ENCODE data around the gene ZDHHC24.

ZDHHC24 gene

GRCh38 chr11:66554602-66555001 is 8.8 kb upstream of the ZDHHC24 start:
- no peak for DNase-seq (ENCODE audit: low read depth, low spot score)
- in situ Hi-C loops (cut with HindIII; ENCODE audit: low sequenced_read_pairs), result no loop called here
- no peak overlapping the region for H3K4me3 ChIP-seq (ENCODE audit: low read depth, low read length)
- TF ChIP-seq CTCF (IDR thresholded peaks at IDR 0.05; ENCODE audit: low read depth, low read length), result no peak

GRCh38 chr11:66550887-66551286 is 5.0 kb upstream of the ZDHHC24 start:
- no peak overlapping the region for H3K4me3 ChIP-seq (ENCODE audit: low read depth, low read length)
- no peak for TF ChIP-seq CTCF (IDR thresholded peaks at IDR 0.05; ENCODE audit: low read depth, low read length)
- in situ Hi-C loops (cut with HindIII; ENCODE audit: low sequenced_read_pairs), result no loop called here
- DNase-seq (ENCODE audit: low read depth, low spot score), result no peak

GRCh38 chr11:66549696-66550095 is 3.8 kb upstream of the ZDHHC24 start:
- H3K4me3 ChIP-seq (ENCODE audit: low read depth, low read length), result no peak overlapping the region
- in situ Hi-C loops (cut with HindIII; ENCODE audit: low sequenced_read_pairs), result no loop called here
- no peak for TF ChIP-seq CTCF (IDR thresholded peaks at IDR 0.05; ENCODE audit: low read depth, low read length)
- no peak for DNase-seq (ENCODE audit: low read depth, low spot score)

GRCh38 chr11:66548774-66549630 is 3.2 kb upstream of the ZDHHC24 start:
- TF ChIP-seq CTCF (IDR thresholded peaks at IDR 0.05; ENCODE audit: low read depth, low read length), result no peak
- DNase-seq (ENCODE audit: low read depth, low spot score), result no peak
- in situ Hi-C loops (cut with HindIII; ENCODE audit: low sequenced_read_pairs), result no loop called here
- no peak overlapping the region for H3K4me3 ChIP-seq (ENCODE audit: low read depth, low read length)

GRCh38 chr11:66548041-66548440 is 2.2 kb upstream of the ZDHHC24 start:
- no peak overlapping the region for H3K4me3 ChIP-seq (ENCODE audit: low read depth, low read length)
- in situ Hi-C loops (cut with HindIII; ENCODE audit: low sequenced_read_pairs), result no loop called here
- no peak for DNase-seq (ENCODE audit: low read depth, low spot score)
- TF ChIP-seq CTCF (IDR thresholded peaks at IDR 0.05; ENCODE audit: low read depth, low read length), result no peak

GRCh38 chr11:66547662-66548009 is 1.8 kb upstream of the ZDHHC24 start:
- no peak for DNase-seq (ENCODE audit: low read depth, low spot score)
- H3K4me3 ChIP-seq (ENCODE audit: low read depth, low read length), result no peak overlapping the region
- no peak for TF ChIP-seq CTCF (IDR thresholded peaks at IDR 0.05; ENCODE audit: low read depth, low read length)
- in situ Hi-C loops (cut with HindIII; ENCODE audit: low sequenced_read_pairs), result no loop called here

Measured in astrocyte of the spinal cord (primary cell).